Cortex of kidney (tissue), 1 donor: ENCODE data around the gene SIRPG.
"Not testable (repeated sequence)": the region's sequence is repeated elsewhere in the genome, so short reads cannot be mapped to it uniquely, and the experiment has no call there.

Experiments used
- DNase-seq: peaks from one replicate; lab custom pipeline; 2025; lab: John Stamatoyannopoulos, UW

The SIRPG gene

DNA sequence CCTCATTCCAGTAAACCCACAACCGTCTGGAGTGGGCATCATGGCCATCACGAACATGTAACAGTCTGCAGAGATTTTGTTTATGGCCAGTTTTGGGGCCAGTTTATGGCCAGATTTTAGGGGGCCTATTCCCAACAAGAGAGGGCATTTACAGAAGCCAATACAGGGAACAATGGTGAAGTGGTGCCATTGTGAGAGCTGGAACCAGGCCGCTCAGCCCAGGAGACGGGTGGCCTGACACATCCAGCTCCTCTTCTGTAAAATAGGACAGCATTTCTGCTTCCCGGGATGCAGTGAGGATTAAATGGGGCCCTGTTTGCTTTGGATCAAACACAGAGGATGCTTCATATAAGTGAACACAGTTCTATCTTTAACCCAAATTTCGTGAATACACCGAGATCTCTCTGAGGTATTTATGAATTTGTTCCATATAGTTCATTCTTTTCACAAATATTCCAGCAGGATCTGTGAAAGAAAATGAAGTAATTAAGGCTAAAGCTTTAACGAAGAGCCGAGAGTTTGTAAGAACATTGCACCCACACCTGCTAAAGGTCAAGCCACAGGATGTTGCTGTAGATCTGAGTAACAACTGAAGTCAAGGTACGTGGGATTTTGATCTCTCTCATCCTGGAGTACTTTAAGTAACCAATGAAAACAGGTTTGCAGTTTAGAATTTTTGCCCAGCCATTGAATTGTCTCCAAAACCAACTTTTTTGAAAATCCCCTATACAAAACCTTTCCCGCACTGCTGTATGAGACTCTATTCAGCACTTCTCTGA, 14.5 kb upstream of the SIRPG start:
- no peak for DNase-seq

DNA sequence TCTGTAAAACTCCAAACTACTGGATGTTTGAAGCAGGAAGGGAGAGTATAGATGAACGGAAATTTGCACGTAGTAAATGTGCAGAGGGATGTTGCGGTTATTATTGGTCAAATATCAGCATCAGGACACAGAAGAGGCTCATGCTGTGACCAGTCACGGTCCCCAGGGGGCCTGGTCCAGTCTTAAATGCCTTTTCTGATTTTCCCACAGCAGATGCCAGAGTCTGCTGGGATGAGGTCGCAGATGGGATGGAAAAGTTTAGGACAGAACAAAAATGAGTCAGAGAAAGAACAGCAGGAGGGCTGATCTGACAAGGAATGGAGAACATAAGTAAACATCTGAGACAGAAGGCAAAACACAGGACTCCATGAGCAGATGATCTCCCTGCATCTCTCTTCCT, 11.7 kb upstream of the SIRPG start:
- DNase-seq, result no peak

DNA sequence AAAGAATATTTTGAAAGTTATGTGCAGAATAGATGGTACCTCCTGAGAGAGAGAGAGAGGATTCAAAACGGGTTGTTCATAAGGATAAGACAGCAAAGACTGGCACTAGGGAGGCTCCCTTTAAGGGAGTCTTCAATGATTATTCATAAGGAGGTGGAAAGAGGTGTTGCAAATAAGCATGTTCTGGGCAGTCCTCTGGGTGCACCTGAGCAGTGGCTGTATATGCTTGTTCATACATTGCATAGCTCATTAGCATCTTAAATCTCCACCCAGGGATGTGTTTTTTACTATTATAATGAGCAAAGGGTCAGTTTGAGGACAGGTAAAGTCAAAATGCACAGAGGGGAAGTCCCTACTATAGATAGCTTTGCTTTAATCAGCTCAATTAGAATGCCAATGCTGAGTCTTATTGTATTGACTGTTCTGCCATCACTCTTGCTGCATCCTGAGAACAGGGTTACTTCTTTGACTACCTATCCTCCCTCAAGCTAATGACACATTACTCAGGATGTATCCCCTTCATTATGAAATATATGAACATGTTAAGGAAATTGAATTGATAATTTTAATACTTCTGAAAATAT, 10.0 kb upstream of the SIRPG start:
- no peak for DNase-seq

GRCh38 chr20:1666802-1667201, 9.2 kb upstream of the SIRPG start:
- DNase-seq, result no peak

- DNase-seq, result no peak
These were observed 7.8 kb upstream of the SIRPG start for GRCh38 chr20:1665345-1665744.

DNA sequence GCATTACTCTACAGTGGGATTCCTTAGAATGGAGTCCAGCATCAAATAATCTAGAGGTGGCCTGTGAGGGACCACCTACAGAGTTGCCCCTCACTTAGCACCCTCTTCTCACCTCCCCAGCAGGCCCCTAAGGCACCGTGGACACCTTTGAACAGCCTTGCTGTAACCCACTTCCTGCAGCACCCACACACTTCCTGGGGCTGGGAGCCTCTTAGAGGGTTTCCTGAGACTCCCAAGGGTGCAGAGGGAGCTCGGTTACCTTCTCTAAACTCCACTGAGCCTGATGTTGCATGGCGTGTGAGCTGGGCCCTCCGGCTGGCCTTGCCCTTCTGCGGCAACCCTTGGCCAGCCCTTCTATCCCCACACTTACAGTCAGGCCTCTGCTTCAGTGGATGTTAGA, 7.3 kb upstream of the SIRPG start:
- no peak for DNase-seq

- DNase-seq, result no peak
These were observed 6.3 kb upstream of the SIRPG start for GRCh38 chr20:1663917-1664316.

DNA sequence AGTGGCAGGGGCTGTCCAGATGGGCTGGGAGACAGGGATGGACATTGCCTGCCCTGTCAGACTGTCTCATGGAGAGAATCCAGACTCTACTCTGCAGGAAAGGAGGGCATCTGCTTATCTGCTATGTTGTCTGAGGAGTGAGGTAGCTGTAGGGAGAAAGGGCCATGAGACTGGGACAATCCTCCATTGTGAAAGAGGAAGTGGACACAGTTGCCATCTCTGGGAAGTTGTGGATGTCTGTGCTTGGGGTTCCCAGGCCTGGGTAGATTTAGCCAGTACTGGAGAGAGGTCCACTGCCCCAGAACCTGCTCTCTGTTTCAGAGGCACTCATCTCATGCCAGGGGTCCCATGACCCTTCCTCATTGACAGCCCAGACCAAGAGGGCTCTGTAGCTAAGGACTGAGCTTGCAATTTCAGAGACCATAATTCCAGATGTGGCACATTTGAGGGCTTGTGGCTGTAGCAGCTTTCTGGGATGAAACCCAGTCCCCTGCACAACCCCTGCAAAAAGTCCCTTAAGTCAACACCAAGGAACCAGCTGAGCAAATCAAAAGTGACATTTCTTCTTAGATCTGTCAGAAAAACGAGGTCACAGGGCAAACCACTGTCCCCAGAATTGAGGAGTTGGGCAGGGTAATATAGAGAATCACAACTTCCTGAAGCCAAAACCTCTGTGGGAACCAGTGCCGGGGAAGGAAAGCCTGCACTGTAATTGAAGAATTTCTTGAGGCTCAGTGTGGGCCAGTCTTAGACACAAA, 4.1 kb upstream of the SIRPG start:
- no peak for DNase-seq

- DNase-seq, result no peak
These were observed 2.7 kb upstream of the SIRPG start for GRCh38 chr20:1660246-1660645.

DNA sequence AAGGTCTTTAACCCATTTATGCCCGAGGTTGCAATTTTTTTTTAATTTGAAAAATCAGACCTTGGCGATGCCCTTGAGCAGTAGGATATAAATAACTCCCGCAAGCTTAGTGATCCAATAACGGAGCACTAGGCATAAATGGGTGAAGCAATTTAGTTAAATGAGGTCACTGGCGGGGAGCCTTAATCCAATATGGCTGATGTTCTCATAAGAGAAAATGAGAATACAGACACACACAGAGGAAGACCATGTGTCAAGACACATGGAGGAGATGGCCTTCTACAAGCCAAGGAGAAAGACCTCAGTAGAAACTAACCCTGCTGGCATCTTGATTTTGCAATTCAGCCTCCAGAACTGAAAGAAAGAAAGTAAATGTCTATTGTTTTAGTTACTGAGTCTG, 735 bp downstream of the SIRPG start:
- DNase-seq, result no peak

DNA sequence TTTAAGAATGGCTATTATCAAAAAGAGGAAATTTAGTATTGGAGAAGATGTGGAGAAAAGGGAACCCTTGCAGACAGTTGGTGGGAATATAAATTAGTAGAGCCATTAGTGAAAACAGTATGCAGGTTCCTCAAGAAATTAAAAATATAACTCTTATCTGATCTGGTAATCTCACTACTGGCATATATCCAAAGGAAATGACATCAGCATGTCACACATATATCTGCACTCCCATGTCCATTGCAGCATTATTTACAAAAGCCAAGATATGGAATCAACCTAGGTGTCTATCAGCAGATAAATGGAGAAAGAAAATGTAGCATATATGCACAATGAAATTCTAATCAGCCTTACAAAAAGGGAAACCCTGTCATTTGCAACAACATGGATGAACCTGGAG, 2.6 kb downstream of the SIRPG start:
- no peak for DNase-seq

DNA sequence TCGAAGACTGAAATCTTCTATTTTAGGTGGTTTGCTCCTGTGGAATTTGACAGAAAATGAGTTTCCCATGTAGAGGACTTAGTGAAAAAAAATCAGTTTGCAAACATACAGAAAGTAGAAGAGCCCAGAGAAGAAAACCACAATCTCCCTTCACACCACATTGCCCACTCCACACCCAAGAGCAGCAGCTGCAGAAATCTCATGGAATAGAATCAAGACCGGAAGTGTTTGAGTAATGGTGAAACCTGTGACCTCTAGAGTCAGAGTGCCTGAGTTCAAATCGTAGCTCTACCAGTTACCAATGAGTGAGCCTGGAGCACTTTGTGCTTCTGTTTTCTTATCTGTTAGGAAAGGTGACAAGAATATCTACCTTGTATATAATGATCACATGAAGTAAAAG, 4.6 kb downstream of the SIRPG start:
- no peak for DNase-seq

GRCh38 chr20:1652104-1652503, 5.5 kb downstream of the SIRPG start:
- no peak for DNase-seq

DNA sequence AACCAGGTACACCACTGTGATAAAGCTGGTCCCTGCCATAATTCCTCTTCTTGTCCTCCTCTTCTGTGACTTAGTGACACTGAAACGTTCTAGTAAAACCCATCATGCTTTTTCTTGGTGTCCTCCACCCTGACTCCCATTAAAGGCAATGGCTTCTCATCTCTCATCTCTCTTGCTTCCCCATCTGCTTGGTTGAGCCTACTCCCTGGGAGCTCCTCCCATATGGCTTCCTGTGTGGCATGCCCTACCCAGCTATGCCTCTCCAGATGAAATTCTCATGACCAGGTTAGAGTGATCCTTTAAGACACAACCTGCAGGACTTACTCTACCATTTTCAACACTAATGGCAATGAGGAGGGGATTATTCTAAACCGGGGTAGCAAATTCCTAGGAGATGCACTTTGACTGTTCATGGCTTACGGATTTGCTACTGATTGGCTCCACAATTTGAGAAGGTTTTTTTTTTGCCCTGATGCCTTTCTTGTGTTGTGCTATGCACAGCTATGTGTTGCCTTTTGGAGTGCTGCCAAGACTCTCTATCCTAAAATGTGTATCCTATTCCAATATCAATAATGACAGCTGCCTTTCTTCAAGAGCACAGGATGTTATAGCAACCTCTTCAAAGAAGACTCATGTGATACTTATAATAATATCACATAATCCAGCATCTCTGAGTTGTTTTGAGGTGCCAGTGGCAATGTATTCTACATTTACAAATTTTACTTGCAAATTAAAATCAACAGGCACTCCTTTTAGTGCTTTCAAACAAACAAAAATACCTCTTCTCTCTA, 6.1 kb downstream of the SIRPG start:
- DNase-seq, result no peak

- no peak for DNase-seq
These were observed 9.5 kb downstream of the SIRPG start for GRCh38 chr20:1648101-1648500.

- no peak for DNase-seq
These were observed 10.6 kb downstream of the SIRPG start for GRCh38 chr20:1646975-1647431.

GRCh38 chr20:1644101-1644962, 13.2 kb downstream of the SIRPG start:
- no peak for DNase-seq

DNA sequence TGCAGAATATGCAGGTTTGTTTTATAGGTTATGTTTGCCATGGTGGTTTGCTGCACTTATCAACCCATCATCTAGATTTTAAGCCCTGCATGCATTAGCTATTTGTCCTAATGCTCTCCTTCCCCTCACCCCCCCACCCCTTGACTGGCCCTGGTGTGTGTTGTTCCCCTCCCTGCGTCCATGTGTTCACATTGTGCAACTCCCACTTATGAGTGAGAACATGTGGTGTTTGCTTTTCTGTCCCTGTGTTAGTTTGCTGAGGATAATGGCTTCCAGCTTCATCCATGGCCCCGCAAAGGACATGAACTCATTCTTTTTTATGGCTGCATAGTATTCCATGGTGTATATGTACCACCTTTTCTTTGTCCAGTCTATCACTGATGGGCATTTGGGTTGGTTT, 18.9 kb downstream of the SIRPG start:
- not testable (repeated sequence) for DNase-seq

DNA sequence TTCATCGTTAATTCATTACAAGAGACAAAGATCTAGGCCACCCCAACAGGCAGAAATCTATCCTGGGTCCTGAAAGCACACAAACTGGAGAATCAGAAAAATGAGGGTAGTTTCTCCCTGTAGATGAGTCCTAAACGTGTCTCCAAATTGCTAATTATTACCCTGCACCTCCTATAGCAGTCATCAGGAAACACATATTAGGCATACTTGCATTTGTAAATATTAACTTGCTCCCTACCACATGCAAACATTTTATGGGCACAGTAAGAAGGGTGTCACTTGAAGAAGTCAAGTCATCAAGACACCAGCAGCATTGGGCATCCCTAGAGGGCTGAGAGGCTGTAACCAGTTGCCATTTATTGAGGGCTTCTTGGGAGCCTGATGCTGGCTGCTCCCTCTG, 19.8 kb downstream of the SIRPG start:
- no peak for DNase-seq

DNA sequence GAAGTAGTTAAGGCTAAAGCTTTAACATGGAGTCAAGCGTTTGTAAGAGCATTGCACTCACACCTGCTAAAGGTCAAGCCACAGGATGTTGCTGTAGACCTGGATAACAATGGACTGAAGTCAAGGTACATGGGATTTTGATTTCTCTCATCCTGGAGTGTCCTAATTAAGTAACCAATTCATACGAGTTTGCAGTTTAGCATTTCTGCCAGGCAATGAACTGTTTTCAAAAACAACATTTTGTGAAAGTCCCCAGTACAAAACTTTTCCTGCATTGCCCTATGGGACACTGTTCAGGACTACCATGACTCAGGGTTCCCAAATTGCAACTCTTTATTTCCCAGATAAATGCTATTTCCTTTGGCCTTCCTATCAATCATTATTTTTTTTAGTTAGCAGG, 20.4 kb downstream of the SIRPG start:
- DNase-seq, result no peak

- no peak for DNase-seq
These were observed 21.0 kb downstream of the SIRPG start for GRCh38 chr20:1636621-1637020.
